Amygdala (tissue), 56 donors: ENCODE data around the gene SPINT1.

Experiments
- DNase-seq, 56 donors: peaks; one replicate each; lab custom pipeline; 2025; lab: John Stamatoyannopoulos, UW

SPINT1 gene, protein sequence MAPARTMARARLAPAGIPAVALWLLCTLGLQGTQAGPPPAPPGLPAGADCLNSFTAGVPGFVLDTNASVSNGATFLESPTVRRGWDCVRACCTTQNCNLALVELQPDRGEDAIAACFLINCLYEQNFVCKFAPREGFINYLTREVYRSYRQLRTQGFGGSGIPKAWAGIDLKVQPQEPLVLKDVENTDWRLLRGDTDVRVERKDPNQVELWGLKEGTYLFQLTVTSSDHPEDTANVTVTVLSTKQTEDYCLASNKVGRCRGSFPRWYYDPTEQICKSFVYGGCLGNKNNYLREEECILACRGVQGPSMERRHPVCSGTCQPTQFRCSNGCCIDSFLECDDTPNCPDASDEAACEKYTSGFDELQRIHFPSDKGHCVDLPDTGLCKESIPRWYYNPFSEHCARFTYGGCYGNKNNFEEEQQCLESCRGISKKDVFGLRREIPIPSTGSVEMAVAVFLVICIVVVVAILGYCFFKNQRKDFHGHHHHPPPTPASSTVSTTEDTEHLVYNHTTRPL

DNA sequence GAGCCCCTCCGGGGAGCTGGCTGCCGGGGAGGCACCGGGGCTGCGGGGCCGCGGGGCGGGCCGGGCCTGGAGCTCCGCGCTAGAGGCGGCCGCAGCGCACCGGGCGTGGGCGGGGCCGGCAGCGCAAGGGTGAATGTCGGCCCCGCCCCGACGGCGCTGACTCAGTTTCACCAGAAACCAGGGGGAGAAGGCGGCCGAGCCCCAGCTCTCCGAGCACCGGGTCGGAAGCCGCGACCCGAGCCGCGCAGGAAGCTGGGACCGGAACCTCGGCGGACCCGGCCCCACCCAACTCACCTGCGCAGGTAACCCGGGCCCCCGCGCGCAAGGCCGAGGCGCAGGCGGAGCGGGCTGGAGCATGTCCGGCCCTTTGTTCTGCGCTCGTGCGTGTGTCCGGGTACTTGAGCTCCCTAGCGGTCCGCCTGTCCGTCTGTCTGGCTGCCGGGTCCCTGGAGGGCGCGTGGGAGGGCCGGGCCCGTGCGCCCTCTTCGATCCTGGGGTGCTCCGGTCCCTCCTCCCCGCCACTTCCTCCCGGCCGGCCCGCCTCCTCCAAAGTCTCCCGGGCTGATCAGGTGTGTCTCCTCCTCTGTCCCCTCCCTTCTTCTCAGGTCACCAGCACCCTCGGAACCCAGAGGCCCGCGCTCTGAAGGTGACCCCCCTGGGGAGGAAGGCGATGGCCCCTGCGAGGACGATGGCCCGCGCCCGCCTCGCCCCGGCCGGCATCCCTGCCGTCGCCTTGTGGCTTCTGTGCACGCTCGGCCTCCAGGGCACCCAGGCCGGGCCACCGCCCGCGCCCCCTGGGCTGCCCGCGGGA, at the start of gene SPINT1:
Gene SPINT1, plus strand, starts transcription at position 164 of the 811 bp plus-strand sequence. Its CDS starts 507 bp downstream, at position 671.
- DNase-seq = no peak

DNA sequence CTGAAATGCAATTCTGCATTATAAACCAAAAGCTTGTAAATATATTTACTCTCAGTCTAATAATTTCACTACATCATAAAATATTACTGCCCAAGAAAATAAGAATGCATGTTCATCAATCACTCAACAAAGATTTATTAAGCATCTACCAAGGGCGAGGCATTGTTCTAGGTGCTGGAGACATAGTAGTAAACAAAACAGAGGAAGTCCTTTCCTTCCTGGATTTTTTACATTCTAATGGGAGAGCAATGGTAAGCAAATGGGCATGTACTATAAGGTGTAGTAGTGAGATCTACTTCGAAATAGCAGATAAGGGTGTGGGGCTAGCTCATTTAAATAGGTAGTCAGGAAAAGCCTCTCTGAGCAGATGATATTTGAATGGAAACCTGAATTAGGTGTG, 47.8 kb upstream of the SPINT1 start:
- no peak for DNase-seq

DNA sequence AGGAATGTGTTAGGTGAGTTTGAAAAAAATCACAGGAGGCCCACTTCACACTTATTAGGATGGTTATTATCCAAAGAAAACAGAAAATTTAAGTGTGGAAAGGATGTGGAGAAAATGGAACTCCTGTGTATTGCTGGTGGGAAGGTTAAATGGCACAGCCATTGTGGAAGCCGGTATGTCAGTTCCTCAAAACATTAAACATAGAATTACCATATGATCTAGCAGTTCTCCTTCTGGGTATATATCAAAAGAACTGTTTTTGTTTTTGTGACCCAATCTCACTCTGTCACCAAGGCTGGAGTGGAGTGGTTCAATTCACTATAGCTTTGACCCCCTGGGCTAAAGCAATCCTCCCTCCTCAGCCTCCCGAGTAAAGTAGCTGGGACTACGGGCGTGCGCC, 47.3 kb upstream of the SPINT1 start:
- no peak for DNase-seq

DNA sequence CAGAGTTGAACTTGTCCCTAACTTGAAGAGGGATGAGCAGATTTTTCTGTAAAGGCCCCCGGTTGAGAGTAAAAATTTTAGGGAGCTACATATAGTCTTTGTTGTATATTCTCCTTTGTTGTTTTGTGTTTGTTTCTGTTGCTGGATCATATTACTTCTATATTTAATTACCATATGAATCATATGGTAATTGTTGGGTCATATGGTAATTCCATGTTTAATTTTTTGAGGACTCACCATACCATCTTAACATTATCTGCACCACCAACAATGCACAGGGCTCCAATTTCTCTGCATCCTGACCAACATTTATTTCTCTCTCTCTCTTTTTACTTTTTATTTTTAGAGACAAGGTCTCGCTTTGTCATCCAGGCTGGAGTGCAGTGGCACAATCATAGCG, 44.3 kb upstream of the SPINT1 start:
- no peak for DNase-seq

DNA sequence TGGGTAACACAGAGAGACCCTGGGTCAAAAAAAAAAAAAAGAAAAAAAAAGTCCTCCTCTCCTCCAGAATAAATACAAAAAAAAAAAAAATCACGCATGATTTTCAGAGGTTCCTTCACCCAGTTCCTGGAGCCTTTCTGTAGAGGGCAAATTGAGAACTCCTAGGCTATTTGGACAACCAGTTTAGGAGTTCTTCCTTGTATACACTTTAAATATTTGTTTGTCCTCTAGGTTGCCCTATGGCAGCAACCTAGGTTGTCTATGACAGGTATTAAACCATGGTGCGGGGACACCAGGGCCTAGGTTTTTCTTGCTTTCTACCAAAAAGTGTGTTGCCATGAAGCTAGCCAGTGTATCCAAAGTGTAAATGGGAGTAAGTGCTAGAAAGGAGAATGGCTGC, 40.8 kb upstream of the SPINT1 start:
- DNase-seq = no peak

DNA sequence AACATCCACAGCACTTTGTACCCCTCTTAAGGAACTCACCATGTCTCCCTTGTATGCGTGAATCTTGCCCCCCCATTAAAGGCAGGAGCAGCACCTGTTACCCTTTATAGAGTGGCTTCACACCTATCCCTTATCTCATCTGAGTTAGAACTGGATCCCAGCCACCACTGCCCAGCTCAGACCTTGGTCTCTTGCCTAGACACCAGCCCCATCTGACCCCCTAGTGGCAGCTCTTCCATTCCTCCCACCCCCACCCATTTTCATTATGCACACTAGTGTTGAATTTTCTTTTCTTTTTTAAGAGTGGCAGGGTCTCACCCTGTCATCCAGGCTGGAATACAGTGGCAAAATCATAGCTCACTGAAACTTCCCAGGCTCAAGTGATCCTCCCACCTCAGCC, 40.2 kb upstream of the SPINT1 start:
- no peak for DNase-seq

DNA sequence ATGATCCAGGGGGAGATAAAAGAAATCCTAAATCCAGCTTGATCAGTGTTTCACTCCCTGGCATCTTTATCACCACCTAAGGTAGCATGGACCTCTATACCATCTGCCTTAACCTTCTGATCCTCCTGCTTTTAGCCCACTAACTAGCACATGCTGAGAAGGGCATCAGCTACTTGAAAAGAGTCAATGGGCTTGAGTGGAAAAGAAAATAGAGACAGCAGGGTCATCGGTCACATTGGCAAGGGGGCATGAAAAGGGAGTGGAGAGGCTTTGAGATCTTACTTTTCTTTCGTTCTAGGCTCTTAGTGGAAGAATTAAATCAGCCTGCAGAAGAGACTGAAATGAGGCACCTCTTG, 37.2 kb upstream of the SPINT1 start:
- DNase-seq = no peak

DNA sequence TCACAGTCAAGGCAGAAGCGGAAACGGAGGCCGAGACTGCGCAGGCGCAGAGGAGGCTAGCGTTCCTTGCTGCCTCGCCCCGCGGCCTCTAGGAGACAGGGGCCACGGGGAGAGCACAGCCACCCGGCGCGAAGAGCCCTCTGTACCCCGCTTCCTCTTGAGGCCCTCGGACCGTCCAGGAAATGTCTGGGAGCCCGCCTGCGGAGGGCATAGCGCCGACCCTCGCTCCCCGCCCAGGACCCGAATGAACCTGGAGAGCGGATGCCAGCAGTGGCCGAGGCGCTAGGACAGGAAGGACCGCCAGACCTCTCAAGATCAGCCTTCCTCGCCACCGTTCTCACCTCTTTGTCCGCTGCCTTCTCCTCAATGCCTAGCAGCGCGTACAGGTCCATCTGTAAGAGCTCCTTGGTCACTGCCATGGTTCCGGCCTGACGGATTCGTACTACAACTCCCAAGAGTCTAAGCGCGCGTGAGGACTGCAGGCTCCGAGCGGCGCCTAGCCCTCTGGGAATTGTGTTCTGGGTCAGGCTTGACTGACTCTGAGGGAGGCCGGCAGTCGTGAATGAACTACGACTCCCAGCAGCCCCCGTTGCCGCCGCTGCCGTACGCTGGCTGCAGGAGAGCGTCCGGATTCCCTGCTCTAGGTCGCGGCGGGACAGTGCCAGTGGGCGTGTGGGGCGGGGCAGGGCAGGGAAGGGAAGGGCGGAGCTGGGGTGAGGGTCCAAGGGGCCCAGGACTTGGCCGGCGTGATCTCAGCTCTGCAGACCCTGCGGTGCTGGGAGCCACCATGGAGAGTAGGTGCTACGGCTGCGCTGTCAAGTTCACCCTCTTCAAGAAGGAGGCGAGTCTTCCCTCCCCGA, 36.6 kb upstream of the SPINT1 start, which contains the start of the genes DNAJC17 and ZFYVE19:
Gene DNAJC17, minus strand, starts transcription at position 446 of the 860 bp plus-strand sequence. Its CDS starts 27 bp downstream, at position 419.
Gene ZFYVE19, plus strand, starts transcription at position 62 of the 860 bp plus-strand sequence. Its CDS starts 501 bp downstream, at position 563.
- peak; percentile 60 to 99 (median 96) for DNase-seq

DNA sequence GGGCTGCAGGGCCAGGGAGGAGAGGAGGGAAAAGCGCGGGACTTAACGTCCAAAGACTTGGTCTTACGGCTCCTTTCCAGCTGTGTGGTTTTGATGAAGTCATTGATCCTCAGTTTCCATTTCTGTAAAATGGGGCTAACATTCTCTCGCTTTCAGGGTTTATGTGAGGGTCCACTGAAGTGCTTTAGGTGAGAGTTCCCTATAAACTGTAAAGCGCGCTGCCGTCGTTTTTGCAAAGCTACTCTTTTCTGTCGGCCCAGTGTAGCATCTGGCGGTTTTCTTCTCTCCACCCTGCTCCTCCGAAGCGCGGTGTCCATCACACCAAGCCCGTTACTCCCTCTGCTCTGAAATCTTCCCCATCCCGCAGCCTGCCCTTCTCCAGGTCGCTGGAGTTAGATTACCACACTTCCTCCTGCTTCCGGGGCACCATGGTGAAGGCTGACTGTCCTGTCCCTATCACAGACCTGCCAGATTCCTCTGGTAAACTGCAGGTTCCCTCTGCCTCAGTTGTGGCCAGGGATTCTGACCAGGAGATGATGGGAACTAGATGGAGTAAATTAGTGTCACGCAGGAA, 35.9 kb upstream of the SPINT1 start:
- DNase-seq = peak in 2 of 56 donors; percentile 17 to 18

DNA sequence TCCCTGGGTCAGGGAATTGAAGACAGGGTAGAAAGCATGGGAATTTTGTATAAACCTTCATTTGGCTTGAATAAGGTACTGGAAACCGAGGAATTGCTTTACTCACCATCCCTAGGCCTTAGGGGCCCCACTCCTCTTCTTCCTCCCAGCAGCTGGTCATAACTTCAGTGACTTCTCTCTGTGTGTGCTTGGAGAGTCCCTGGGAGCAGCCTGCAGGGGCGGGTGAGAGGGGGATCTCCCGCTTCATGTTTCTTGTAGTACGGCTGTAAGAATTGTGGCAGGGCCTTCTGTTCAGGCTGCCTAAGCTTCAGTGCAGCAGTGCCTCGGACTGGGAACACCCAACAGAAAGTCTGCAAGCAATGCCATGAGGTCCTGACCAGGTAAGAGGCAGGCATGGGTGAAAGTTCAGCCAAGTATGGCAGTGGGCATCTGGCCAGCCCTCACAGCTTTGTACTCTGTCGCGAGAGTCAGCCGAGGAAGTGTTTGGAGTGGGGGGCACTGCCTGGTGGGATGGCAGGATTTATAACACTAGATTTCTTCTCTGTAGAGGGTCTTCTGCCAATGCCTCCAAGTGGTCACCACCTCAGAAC, 34.9 kb upstream of the SPINT1 start:
- no peak for DNase-seq

DNA sequence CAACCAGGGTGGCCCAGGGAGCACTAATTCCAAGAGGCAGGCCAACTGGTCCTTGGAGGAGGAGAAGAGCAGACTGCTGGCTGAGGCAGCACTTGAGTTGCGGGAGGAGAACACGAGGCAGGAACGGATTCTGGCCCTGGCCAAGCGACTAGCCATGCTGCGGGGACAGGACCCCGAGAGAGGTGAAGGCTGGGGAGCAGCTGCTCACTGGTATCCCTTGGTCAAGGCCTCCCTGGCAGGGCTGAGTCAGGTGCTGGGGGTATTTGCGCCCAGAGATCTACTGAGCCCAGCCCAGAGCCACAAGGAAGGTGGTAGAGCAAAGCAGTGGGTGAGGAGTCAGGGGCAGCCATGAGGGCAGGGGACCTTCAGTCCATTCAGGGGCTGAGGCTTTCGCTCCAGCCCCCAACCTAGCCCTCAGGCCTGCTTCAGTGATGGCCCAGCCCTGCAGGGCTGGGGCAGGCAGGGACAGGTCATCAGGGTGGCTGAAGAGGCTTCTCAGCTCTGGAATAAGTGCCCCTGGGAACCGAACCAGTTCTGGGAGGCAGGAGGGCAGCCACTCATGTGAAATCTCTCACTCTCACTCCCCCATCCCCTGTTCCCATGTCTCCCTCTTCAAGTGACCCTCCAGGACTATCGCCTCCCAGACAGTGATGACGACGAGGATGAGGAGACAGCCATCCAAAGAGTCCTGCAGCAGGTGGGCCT, 31.0 kb upstream of the SPINT1 start:
- no peak for DNase-seq

DNA sequence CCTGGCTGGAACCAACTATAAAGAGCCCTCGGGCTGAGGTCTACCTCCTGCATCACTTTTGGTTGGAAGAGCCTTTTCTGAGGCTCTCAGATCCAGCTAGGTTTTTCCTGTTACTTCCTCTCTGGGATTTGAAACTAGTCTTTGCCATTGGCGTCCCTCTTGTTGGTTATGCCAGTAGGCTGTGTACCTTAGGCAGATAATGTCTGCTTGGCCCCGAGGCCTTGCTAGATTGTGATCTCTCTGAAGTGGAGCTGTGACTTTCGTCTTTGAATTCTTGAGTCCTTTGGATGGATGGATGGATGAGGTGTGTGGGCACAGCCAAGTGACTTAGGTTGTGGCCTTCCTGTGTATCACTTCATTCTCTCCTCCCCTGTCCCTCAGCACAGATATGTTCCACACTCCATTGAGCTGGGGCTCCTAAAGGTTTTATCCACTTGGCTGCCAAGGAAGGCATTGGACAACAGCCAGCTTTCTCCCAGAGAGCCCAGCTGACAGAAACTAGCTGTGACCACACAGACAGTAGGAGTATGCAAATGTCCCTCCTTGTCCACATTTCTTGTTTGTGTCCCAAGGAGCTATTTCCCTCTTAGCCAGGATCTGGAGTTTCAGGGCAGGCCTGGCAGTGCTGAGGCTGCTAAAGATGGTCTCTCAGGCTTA, 28.7 kb upstream of the SPINT1 start:
- DNase-seq = peak in 12 of 56 donors; percentile 2 to 20 (median 6)

DNA sequence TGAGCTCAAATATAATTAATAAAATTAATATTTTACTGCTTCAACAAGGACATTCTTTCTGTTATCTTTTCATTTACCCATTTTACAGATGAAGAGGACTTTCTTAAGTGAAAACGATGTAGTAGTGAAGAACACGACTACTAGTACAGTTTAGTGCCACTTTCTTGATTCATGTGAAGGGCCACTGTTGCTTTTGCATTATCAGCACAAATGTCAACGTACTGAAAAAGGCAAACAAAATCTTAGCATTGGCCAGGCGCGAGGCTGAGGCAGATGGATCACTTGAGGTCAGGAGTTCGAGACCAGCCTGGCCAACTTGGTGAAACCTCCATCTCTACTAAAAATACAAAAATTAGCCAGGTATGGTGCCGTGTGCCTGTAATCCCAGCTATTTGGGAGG, 24.8 kb upstream of the SPINT1 start:
- no peak for DNase-seq

DNA sequence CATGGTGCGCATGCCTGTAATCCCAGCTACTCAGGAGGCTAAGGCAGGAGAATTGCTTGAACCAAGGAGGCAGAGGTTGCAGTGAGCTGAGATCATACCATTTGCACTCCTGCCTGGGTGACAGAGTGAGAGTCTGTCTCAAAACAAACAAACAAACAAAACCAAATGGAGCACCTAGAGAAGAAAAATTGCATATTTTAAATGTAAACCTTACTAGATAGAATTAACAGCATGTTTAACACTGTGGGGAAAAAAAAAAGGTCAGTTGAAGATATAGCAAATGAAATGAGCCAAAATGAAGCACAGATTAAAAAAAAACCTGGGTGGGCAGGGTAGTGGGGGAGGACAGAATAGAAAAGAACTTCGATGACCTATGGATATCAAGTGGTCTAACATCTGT, 22.7 kb upstream of the SPINT1 start:
- DNase-seq = no peak

DNA sequence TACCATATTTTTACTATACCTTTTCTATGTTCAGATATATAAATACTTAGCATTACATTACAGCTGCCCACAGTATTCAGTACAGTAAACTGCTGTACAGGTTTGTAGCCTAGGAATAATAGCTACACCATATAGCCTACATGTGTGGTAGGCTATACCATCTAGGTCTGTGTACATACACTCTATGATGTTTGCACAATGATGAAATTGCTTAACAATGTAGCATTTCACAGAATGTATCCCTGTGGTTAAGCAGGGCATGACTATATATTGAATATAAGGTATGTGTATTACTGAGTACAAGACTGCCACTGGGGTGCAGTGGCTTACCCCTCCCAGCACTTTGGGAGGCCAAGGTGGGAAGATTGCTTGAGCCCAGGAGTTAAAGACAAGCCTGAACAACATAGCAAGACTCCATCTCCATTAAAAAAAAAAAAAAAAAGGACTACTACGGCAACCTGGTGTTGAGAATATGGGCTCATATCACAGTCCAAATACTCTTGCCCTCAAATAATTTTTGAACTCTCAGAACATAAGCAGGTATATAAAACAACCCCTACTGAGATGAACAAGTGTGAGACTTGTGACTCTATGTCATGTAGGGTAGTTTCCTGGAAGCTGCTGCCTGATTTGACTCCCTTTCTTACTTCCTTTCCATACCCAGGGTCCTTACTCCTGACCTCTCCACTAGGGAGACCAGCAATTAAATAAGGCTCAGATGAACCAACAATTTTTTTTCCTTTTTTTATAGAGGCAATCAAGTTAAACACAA, 20.1 kb upstream of the SPINT1 start:
- no peak for DNase-seq

DNA sequence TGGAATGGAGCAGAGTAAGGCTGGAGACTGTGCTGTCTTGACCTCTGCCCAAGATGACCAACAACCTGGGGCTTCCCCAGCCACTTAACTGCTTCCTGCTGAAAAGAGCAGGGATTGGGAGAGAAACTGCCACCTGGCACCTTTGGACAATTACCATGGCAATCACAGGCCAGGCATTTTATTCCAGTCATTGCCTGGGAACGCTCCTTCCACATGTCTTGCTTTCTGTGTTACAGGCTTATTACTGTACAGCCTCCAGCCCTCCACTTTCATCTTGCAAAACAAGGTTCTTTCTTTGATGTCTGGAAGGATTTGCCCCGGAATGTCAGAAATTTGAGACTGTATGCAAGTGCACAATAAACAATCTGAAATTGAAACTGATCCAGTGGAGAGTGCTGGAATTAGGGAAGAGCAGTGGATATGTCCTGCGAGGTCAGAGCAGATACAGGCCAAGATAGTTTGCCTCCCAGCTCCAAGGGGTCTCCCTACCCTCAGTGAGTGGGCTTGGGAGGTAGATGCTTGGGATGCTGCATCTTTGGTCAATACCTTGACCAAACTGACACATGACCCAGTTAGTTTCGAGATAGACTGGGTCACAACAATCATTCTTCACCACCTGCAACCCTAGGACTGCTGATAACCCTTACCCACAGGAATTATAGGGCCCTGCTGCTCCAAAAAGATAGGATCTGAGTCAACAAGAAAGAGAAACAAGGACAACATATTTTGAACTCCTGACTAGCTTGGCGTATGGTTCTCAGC, 18.0 kb upstream of the SPINT1 start:
- no peak for DNase-seq
